HUES64 (cell line): ENCODE measurements around the gene CEACAM21. TPM values are rescaled to one million over a fixed set of nuclear protein-coding genes. Genes with fewer than 3 reads are reported as not detected.

Source experiments
- H3K27ac ChIP-seq: 2 replicates; pipeline ENCODE4 v1.7.0; 2013; ENCODE audit warnings: low read depth, low read length, inconsistent platforms
- H3K27me3 ChIP-seq: 2 replicates; pipeline ENCODE4 v1.6.1; 2013; ENCODE audit warnings: mild to moderate bottlenecking, low read length; ENCODE audit not compliant: insufficient read depth
- H3K36me3 ChIP-seq: 2 replicates; pipeline ENCODE4 v1.6.1; 2013; ENCODE audit warnings: mild to moderate bottlenecking, low read length; ENCODE audit not compliant: insufficient read depth
- H3K4me1 ChIP-seq: 2 replicates; pipeline ENCODE4 v1.6.1; 2013; ENCODE audit warnings: mild to moderate bottlenecking, low read length, moderate library complexity; ENCODE audit not compliant: insufficient read depth
- H3K4me3 ChIP-seq: 2 replicates; pipeline ENCODE4 v1.5.1; 2013; ENCODE audit warnings: mild to moderate bottlenecking, low read length, moderate library complexity
- H3K9ac ChIP-seq: 2 replicates; pipeline ENCODE4 v1.6.1; 2013; ENCODE audit warnings: mild to moderate bottlenecking, low read depth, low read length
- H3K9me3 ChIP-seq: 2 replicates; pipeline ENCODE4 v1.6.1; 2013; ENCODE audit warnings: low read depth, low read length; ENCODE audit not compliant: insufficient read depth
- WGBS: fragments of 150-250, 120-280 bp; methylation state at CpG from one replicate; pipeline ENCODE4 v1.1.7; 2013; ENCODE audit warnings: missing lambda C conversion rate; 5-methylcytosine and 5-hydroxymethylcytosine counted together
- polyA plus RNA-seq, 2 experiments: library from polyadenylated mRNA; stranded (reverse); fragments of 50-300 nt; gene quantifications; one replicate each; pipeline ENCODE4 v1.2.3, GENCODE V29; 2013

Gene CEACAM21
- not detected for polyA plus RNA-seq (2013, experiment 1 of 2)
- polyA plus RNA-seq (2013, experiment 2 of 2): 0.51 TPM

- no peak within 1 kb of the TSS for H3K4me3 ChIP-seq
- H3K27me3 ChIP-seq: peaks cover 10% of the 10 kb centered on the region; the same call in 1 of the 2 replicates
- 45% methylated on average over 4 of the region's 4 CpGs for WGBS
- H3K9ac ChIP-seq: no peak within 1 kb of the TSS
- H3K27ac ChIP-seq: no peak within 1 kb of the TSS
- no peaks in the 10 kb centered on the region for H3K4me1 ChIP-seq
- no peaks in the 10 kb centered on the region for H3K36me3 ChIP-seq
- peaks cover 12% of the 10 kb centered on the region; the same call in 1 of the 2 replicates for H3K9me3 ChIP-seq
Measured at GRCh38 chr19:41575998-41576397, at the start of gene CEACAM21. Gene CEACAM21, plus strand, starts transcription at chr19:41576166. Its CDS starts 109 bp downstream, at chr19:41576275.

DNA sequence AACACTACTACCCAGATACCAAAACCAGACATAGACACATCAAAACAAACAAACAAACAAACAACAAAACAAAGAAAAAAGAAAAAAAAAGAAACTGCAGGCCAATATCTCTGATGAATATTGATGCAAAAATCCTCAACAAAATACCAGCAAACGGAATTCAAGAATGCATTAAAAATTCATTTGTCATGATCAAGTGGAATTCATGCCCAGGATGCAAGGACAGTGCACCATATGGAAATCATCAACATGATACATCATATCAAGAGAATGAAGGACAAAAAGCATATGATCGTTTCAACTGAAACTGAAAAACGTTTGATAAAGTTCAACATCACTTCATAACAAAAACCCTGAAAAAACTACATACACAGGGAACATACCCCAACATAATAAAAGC lies 48.9 kb upstream of the CEACAM21 start:
- H3K9ac ChIP-seq: no peak overlapping the region
- H3K27ac ChIP-seq: no peak overlapping the region
- H3K27me3 ChIP-seq: peaks cover 48% of the 10 kb centered on the region
- WGBS: 87% methylated on average over 3 of the region's 3 CpGs
- no peaks in the 10 kb centered on the region for H3K36me3 ChIP-seq
- peaks cover 4% of the 10 kb centered on the region; the same call in 1 of the 2 replicates for H3K4me1 ChIP-seq
- H3K4me3 ChIP-seq: no peak overlapping the region
- 0 out of 2 replicates have a peak, but pooled peaks cover 4% of the 10 kb centered on the region for H3K9me3 ChIP-seq

DNA sequence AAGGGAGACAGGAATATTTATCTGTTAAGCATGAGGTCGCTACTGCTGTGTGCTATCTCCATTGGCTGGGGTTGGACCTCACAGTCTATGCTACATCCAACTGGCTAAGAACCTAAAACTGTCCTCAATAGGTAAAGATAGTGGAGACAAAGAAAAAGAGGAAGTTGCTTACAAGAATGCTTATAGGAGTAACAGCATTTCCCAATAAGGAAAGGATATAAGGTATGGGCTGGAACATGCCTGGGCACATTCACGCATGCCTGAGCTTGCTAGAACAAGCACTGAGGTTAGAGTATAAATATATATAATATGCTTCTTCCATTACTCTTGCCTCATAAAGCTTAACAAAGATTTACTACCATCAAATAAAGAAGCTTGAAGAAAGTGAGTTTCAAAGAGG lies 47.9 kb upstream of the CEACAM21 start:
- Histone ChIP-seq H3K9me3 (0 out of 2 replicates have a peak, but pooled peaks cover 4% of the 10 kb centered on the region), H3K36me3 (no peaks in the 10 kb centered on the region), H3K27ac (no peak overlapping the region), H3K9ac (no peak overlapping the region), H3K27me3 (peaks cover 38% of the 10 kb centered on the region), H3K4me3 (no peak overlapping the region), H3K4me1 (peaks cover 4% of the 10 kb centered on the region; the same call in 1 of the 2 replicates)
- WGBS: 94% methylated on average over 1 of the region's 2 CpGs

- Histone ChIP-seq H3K27ac (no peak overlapping the region), H3K36me3 (no peaks in the 10 kb centered on the region), H3K27me3 (peaks cover 22% of the 10 kb centered on the region), H3K9ac (no peak overlapping the region), H3K4me1 (peaks cover 4% of the 10 kb centered on the region; the same call in 1 of the 2 replicates), H3K4me3 (no peak overlapping the region), H3K9me3 (0 out of 2 replicates have a peak, but pooled peaks cover 4% of the 10 kb centered on the region)
- WGBS: 94% methylated on average over 4 of the region's 4 CpGs
Measured at GRCh38 chr19:41529484-41530183, 46.3 kb upstream of the CEACAM21 start.

DNA sequence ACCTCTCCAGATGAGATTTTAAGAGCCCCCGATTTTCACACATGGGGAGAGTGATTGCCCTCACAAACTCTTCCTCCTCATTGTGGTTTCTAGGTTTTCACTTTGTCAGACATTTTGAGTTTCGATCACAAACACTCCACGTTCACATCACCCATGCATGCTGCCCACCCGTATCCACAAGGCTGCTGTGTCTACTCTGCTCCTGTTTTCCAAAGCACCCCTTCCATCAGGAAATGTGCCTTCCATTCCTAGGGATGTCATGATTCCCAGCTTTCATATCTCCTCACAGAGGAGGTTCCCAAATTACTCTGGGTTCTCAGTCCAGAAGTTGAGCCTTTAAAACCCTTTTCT lies 45.8 kb upstream of the CEACAM21 start:
- peaks cover 4% of the 10 kb centered on the region; the same call in 1 of the 2 replicates for H3K4me1 ChIP-seq
- no peaks in the 10 kb centered on the region for H3K36me3 ChIP-seq
- WGBS: 91% methylated on average over 4 of the region's 4 CpGs
- H3K27me3 ChIP-seq: peaks cover 18% of the 10 kb centered on the region; the same call in 1 of the 2 replicates
- H3K27ac ChIP-seq: no peak overlapping the region
- 0 out of 2 replicates have a peak, but pooled peaks cover 4% of the 10 kb centered on the region for H3K9me3 ChIP-seq
- H3K9ac ChIP-seq: no peak overlapping the region
- no peak overlapping the region for H3K4me3 ChIP-seq

GRCh38 chr19:41530761-41531301 lies 45.1 kb upstream of the CEACAM21 start:
- no peak overlapping the region for H3K27ac ChIP-seq
- 91% methylated on average over 8 of the region's 8 CpGs for WGBS
- 0 out of 2 replicates have a peak, but pooled peaks cover 4% of the 10 kb centered on the region for H3K9me3 ChIP-seq
- no peak overlapping the region for H3K9ac ChIP-seq
- peaks cover 4% of the 10 kb centered on the region; the same call in 1 of the 2 replicates for H3K4me1 ChIP-seq
- H3K4me3 ChIP-seq: no peak overlapping the region
- H3K36me3 ChIP-seq: no peaks in the 10 kb centered on the region
- peaks cover 16% of the 10 kb centered on the region; the same call in 1 of the 2 replicates for H3K27me3 ChIP-seq

DNA sequence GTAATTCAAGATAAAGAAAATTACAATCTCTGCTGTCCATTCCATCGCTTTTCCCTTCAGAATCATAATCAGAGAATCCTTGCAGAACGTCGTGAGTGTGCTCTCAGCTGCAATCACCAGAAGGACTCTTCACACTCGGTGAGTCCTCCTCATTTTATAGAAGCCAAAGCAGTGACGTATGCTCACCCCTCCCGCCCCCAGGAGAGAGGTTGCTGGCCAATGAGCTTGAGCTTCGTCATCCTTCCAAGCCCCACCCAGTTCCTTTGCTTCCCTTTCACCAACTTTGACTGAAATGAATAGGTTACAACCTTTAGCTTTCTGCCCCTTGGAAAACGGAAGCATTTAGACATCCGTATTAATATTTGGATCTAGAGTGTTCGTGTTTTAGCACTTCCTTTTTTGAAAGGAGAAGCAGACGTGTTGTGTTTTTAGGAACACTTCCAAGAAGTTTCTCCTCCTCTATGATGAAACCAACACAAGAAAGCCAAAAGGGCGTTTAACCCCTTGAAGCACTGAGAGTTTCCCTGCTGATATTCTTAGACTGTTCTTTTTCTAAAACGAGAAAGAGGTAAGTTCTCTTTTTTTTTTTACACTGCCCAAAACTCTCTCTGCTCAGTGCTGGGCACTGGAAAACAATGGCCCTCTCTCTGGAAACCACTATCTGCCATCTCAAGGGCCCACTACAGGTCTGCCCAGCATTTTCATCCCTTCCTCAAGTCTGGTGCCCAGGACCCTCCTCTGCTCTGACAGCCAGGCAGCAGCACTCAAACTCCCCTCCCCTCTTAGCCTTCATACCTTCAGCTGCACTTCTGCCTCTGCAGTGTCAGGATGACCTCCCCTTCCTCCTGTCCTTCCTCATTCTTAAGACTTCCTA lies 44.3 kb upstream of the CEACAM21 start:
- peaks cover 13% of the 10 kb centered on the region; the same call in 1 of the 2 replicates for H3K27me3 ChIP-seq
- WGBS: 79% methylated on average over 13 of the region's 13 CpGs
- no peak overlapping the region for H3K9ac ChIP-seq
- H3K4me1 ChIP-seq: peaks cover 4% of the 10 kb centered on the region; the same call in 1 of the 2 replicates
- no peak overlapping the region for H3K4me3 ChIP-seq
- H3K9me3 ChIP-seq: 0 out of 2 replicates have a peak, but pooled peaks cover 4% of the 10 kb centered on the region
- H3K27ac ChIP-seq: no peak overlapping the region
- H3K36me3 ChIP-seq: no peaks in the 10 kb centered on the region

DNA sequence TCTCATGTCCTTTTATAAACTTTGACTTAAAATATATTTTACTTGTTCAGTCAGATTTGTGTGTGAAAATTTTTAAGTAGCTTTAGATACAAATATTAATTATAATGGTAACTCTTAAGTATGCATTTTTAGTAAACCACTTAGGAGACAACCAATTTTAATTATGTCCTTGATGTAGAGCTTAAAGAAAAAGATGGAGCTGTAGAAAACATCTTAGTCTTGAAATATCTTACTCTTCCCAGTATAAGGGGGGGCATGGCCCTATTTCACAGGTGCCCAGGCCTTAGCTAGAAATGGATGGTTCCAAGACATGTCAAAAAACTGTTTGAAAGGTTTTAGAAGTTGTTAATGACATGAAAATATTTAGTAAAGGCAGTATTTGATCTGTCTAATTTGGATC lies 43.4 kb upstream of the CEACAM21 start:
- Histone ChIP-seq H3K4me1 (peaks cover 4% of the 10 kb centered on the region; the same call in 1 of the 2 replicates), H3K9ac (no peak overlapping the region), H3K27ac (no peak overlapping the region), H3K4me3 (no peak overlapping the region), H3K27me3 (peaks cover 13% of the 10 kb centered on the region; the same call in 1 of the 2 replicates), H3K9me3 (0 out of 2 replicates have a peak, but pooled peaks cover 4% of the 10 kb centered on the region), H3K36me3 (no peaks in the 10 kb centered on the region)

- no peak overlapping the region for H3K27ac ChIP-seq
- H3K36me3 ChIP-seq: no peaks in the 10 kb centered on the region
- H3K4me3 ChIP-seq: no peak overlapping the region
- H3K27me3 ChIP-seq: peaks cover 8% of the 10 kb centered on the region; the same call in 1 of the 2 replicates
- 0 out of 2 replicates have a peak, but pooled peaks cover 4% of the 10 kb centered on the region for H3K9me3 ChIP-seq
- WGBS: 86% methylated on average over 1 of the region's 1 CpG
- H3K4me1 ChIP-seq: no peaks in the 10 kb centered on the region
- no peak overlapping the region for H3K9ac ChIP-seq
Measured at GRCh38 chr19:41533671-41534215, 42.2 kb upstream of the CEACAM21 start.

DNA sequence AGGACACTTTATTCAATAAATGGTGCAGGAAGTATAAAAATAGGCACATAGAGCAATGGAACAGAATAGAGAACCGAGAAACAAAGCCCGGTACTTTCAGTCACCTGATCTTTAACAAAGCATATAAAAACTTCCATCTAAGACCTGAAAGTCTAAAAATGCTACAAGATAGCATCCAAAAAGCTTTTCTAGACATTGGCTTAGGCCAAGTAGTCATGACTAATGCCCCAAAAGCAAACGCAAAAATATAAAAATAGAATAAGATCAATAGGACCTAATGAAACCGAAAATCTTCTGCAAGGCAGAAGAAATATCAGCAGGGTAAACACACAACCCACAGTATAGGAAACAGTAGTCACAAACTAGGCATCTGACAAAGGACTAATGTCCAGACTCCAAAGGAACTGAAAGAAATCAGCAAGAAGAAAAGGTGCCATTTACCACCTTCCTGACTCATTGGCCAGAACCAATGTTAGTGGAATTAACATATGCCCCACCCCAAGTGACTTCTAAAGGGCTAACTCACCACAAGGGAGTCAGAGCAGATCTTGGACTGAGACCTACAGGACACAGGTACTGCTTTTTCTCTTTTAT lies 40.8 kb upstream of the CEACAM21 start:
- H3K27me3 ChIP-seq: peaks cover 6% of the 10 kb centered on the region; the same call in 1 of the 2 replicates
- WGBS: 85% methylated on average over 4 of the region's 4 CpGs
- H3K9ac ChIP-seq: no peak overlapping the region
- H3K9me3 ChIP-seq: no peaks in the 10 kb centered on the region
- H3K4me1 ChIP-seq: no peaks in the 10 kb centered on the region
- H3K27ac ChIP-seq: no peak overlapping the region
- H3K36me3 ChIP-seq: no peaks in the 10 kb centered on the region
- no peak overlapping the region for H3K4me3 ChIP-seq
